Stromal cell of bone marrow (primary cell): ENCODE data around the gene EFCAB8.
"Not testable (repeated sequence)": the region's sequence is repeated elsewhere in the genome, so short reads cannot be mapped to it uniquely, and the experiment has no call there.

Source experiments
- DNase-seq: peaks from one replicate; pipeline ENCODE4 v3.0.0-alpha.2; 2012; ENCODE audit warnings: low read depth

EFCAB8 gene

DNA sequence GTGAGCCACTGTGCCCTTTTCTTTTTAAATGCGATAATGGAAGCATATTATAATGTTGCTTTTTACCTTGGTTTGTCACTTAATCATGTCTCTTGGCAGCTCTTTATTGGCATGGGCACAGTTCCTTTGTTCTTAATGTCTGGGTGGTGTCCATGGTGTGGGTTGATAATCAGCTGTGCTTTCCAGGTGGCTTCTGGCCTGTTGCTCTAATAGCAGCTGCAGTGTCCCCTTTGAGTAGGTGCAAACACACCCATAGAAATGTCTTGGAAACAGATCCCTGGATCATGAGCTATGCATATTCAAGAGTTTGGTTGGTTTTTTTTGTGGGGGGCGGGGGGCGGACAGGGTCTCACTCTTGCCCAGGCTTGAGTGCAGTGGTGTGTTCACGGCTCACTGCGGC, 29.9 kb downstream of the EFCAB8 start:
- no peak for DNase-seq

DNA sequence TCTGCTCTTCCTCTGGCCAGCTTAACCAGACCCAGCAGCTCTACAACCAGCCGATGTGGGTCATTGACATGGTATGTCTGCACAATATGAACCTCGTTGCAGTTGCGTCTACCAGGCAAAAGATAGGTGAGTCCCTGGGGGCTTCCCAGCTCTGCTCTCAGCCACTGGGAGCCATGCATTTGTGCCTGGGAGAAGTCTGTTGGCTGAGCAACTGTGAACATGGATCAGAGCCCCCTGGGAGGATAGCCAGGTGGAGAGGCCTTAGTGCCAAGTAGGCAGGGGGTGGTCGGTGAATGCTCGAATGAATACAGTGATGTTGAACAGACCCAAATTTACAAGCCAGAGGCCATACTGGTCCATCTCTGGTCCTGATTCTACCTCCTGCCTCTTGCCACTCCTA, 30.6 kb downstream of the EFCAB8 start:
- no peak for DNase-seq

DNA sequence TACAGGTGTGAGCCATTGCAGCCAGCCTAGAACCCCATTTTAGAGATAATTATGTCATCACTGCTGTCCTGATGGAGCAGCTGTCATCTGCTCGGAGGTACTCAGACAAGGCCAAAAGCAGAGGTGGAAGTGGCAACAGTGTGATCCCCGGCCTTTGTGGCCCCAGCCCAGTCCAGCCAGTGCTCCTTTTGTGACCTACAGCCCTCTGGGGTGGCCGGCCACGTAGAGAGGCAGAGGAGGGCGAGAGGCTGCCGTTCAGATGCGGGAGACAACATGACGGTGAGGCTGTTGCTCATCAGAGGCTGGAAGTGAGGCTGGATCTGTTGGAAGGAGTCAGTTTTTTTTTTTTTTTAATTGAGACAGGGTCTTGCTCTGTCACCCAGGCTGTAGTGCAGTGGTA, 32.8 kb downstream of the EFCAB8 start:
- DNase-seq = no peak

DNA sequence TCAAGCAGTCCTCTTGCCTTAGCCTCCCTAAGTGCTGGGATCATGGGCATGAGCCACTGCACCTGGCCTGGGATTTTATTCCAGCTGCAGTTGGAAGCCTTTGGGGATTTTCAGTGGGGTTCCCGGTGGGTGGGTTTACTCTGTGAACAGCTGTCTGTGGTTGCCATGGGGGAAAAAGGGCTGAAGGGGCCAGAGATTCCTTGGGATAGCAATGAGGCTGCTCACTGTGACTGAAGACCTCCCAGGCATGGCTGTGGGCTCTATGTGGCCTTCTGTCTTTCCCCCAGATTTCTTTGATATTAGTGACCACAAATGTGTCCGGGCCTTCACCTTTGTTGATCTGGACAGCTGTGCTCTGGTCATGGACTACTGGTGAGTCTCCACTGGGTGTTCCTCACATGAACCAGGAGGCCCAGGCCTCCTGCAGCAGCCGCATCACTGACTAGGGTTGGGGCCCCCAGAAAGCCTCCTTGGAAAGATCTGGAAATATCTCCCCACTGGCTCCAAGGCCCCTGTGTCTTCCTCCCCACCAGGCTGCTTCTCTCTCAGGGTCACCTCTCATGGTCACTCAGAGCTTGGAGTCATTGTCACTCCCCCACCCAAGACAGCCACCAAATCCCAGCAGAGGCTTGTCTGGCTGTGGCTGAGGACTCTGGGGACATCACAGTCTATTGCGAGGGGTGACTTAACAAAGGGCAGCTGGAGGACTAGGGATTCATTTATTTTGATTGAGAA, 33.4 kb downstream of the EFCAB8 start:
- DNase-seq = no peak

DNA sequence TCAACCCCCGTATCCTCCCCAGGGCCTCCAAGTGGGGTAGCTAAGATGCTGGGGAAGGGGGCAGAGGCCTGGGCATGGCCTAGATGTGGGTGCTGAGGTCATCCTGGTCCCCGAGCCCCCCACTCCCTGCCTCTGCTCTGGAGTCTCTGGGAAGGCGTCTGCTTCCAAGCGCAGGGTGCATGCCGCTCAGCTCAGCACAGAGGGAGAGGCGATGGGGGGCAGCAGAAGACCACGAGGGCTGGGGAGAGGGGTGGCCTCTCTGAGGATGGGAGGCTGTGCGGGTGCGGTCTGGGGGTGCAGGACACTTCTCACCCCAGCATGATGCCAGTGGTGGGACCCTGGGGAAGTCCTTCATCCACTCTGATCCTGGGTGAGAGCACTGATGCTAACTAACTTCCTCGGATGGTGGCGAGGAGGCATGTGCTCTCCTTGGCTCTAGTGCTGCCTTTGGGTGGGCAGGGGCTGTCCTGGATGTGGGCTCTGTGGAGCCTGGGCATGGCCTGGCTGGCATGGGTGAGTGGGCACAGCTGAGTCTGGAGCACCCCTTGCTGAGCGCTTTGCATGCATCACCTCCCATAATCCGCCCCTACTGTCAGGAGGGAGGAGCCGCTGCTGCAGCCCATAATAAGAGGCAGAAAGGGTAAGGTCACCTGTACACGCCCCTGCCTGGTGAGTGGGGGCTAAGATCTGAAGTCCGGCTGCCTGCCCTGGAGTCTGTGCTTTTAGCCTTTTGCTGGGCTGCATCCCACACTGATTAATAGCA, 34.7 kb downstream of the EFCAB8 start:
- no peak for DNase-seq

DNA sequence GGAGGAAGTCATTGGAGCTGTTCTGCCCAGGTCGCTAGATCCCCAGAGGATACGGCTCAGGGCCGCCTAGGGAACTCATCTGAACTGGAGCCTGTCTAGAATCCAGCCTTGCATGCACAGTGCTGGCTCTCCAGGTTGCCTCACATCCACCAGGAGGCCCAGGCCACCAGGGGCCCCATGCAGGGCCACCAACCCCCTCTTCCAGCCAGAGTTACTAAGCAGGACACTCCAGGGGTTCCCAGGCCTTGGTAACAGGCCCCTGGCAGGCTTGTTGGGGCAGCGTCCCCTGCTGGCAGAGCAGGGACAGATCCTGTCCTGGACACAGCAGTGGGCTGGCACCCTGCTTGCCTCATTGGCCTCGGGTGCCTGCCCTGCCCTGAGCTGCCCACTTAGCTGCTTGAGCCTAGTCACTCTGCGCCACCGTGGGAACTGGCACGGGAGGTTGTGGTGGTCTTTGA, 35.3 kb downstream of the EFCAB8 start:
- DNase-seq = no peak

DNA sequence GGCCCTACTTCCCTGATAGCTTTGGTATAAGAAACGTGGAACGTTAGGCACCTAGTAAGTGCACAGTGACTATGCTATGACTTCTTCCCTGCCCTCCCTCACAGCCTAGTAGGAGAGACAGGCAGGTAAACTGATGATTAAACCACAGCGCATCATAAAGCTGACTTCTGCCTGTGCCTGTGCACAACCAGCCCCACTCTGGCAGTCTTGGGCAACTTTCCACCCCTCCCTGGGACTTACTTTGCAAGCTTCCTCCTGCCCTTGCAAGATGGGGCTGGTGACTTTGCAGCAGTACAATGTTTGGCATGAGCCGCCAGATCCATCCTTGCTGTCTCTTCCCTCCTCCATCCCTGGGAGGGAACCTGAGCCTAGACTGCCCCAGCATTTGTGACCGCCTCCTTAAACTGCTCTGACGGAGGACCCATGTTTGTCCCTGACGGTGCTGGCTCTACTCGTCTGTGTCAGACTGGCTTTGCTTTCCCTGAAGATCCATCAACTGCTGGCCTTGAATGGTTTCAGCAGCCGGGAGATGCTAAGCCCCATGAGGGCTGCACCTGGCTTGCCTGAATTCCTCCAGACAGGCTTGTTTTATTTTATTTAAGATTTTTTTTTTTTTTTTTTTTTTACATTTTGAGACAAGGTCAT, 36.1 kb downstream of the EFCAB8 start:
- no peak for DNase-seq

DNA sequence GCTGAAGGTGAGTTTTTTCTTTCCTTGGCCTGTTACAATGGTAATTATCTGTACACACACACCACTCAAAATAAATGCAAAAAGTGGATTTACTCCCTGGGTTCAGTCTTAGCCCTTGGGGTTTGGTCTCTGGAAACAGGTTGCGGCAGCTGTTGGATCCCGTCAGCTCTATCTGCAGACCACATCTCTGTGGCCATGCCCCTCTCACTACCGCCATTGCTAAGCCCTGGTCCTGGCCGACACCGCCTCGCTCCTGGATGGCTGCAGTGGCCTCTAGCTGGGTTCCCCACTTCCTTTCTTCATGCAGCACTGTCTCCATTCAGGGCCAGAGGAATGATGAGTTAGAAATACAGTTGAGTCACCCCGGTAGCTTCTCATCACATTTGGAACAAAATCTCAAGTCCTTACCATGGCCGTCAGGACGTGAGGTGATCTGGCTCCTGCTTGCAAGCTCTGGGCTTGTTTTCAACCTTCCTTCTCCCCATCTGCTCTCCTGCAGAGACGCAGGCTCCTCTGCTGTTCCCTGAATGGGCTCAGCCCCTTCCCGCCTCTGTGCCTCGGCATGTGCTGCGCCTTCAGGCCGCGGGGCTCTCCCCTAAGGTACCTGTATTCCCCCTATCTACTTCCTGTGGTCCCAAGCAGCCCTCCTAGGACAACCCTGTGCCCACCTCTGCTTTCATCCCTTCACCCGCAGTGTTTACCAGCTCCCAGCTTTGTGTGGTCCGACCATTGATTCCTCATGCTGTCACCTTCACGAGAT, 38.0 kb downstream of the EFCAB8 start:
- DNase-seq = no peak

DNA sequence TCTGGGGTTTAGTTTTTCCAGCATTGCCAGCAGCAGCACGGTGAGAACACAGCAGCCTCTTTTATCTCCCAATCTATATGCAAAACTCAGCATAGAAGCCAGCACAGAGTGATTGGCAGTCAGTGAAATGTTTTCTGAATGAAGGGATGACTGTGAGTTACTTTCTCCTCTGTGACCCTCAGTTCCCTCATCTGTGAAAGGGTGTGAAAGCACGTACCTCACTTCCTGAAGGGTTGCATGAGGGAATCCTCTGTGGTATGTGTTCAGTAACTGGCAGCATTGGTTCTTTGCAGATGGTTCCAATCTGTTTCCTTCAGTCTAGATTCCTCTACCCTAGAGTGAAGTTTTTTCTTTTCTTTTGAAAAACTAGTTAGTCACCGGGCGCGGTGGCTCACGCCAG, 40.0 kb downstream of the EFCAB8 start:
- peak; percentile 28 for DNase-seq

DNA sequence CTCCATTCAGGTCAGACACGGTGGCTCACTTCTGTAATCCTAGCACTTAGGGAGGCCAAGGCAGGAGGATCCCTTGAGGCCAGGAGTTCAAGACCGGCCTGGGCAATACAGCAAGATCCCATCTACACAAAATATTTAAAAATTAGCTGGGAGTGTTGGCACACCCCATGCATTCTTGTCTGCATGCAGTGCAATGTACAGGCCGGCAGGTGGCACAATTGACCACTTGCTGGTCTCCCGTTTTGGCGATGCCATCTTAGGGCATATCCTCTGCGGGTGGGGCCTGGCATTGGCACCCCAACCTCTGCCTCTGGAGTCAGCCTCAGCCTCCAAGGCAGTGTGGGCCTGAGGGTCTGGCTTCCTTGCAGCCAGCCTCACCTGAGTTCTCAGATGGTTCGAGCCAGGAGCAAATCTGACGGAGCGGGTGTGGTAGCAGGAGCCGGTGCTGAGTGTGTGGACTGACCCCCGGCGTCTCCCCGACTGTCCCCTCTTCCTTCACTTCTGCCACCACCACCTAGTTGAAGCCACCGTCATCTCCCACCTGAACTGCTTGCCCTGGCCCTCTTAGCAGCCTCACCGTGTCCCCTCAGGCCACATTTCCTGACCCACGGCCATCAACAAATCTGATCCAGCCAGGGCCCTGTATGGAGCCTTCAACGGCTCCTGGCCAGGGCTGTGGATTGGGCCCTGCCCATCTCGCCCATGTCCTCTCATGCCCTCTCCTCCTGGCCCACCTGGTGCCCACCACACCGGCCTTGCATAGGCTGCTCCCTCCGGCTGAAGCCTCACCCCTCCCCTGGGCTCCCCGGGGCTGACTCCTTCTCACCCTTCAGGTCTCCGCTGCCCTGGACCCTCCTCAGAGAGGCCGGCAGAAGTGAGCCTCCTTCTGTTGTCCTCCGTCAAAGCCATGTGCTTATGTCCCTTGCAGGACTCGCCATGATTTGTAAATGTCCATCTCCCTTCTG, 44.0 kb downstream of the EFCAB8 start:
- DNase-seq = peak; percentile 21

DNA sequence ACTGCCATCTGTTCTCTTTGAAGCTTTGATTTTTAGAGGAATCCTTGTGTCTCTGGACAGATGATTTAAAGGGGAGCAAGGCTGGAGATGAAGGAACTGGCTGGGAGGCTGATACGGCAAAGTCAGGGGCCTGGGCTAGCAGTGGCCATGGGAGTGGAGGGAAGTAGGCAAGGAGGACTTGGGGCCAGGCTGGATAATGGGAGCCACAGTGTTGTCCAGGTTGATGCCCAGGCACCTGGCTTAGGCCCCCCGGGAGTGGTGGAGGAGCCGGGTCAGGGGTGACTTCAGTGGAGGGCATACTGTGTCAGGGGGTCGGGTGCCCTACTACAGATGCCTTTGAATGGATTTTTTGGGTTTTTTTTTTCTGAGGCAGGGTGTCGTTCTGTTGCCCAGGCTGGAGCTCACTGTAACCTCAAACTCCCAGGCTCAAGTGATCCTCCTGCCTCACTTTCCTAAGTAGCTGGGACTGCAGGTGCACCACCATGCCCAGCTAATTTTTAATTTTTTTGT, 45.0 kb downstream of the EFCAB8 start:
- no peak for DNase-seq

DNA sequence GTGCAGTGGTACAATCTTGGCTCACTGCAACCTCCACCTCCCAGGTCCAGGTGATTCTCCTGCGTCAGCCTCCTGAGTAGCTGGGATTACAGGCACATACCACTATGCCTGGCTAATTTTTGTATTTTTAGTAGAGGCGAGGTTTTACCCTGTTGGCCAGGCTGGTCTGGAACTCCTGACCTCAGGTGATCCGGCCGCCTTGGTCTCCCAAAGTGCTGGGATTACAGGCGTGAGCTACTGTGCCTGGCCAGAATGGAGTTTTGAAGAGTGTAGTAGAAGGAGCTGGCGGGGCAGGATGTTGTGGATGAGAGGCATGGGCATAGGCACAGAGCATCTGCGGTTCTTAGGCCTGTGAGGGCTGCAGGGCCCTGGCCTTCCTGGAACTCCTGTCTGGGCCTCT, 46.0 kb downstream of the EFCAB8 start:
- DNase-seq = not testable (repeated sequence)

DNA sequence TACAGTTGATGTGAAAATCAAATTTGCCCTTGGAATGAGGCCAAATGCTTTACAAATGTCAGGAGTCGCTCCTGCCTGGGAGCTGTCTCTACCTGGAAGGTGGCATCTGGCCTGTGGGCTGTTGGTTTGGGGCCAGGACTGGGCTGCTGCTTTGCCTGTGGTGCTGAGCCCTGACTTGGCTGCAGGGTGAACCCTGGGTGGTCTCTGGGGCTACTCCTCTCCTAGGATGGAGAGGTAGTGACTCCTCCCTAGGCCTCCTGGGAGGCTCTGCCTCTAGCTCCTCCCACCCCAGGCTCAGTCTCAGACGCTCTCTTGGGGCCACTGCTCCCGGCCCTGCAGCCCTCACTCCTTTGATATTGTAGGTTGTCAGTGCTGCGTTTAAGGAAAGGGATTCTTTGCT, 47.5 kb downstream of the EFCAB8 start:
- DNase-seq = no peak

DNA sequence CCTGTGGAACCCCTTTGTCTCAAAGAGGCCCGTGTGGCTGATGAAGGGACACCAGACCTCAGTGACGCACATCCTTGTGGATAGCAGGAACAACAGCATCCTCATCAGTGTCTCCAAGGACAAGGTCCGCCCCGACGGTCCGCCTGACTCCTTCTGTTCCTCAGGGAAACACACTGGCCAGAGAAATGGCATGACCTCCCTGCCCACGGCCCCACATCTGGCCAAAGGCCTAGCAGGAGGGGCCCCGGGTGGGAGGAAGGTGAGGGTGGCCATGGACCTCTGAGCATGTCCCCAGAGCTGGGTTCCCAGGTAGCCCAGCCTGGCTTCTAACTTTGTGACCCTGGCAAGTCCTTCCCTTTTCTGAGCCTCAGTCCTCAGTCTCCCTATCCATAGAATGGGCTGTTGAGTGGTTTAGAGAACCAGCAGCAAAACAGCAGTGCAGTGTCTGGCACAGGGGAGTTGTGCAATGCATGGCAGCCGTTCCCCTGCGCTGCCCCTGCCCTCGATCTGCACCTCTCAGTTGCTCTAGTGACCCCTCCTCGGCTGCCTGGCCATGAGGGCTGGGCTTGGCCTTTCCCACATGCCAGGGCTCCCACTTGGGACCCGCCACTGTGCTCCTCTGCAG, 48.3 kb downstream of the EFCAB8 start:
- DNase-seq = no peak

DNA sequence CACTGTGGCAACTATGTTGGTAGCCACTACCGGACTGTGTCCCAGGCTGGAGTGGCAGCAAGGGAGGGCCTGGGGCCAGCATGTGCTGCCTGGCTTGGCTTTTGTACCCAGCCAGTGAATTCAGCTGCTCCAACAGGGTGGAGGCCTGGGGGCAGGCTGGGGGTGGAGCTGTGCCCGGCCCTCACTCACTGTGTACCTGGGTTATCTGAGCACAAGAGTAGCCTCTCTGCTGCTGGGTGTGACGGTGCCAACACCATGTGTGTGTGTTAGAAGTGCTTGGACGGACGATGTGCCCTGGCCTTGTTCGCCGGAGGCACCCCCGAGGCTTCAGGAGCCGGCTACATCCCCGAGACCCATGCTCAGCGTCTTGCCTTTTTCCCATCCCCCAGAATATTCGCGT, 49.2 kb downstream of the EFCAB8 start:
- DNase-seq = no peak

DNA sequence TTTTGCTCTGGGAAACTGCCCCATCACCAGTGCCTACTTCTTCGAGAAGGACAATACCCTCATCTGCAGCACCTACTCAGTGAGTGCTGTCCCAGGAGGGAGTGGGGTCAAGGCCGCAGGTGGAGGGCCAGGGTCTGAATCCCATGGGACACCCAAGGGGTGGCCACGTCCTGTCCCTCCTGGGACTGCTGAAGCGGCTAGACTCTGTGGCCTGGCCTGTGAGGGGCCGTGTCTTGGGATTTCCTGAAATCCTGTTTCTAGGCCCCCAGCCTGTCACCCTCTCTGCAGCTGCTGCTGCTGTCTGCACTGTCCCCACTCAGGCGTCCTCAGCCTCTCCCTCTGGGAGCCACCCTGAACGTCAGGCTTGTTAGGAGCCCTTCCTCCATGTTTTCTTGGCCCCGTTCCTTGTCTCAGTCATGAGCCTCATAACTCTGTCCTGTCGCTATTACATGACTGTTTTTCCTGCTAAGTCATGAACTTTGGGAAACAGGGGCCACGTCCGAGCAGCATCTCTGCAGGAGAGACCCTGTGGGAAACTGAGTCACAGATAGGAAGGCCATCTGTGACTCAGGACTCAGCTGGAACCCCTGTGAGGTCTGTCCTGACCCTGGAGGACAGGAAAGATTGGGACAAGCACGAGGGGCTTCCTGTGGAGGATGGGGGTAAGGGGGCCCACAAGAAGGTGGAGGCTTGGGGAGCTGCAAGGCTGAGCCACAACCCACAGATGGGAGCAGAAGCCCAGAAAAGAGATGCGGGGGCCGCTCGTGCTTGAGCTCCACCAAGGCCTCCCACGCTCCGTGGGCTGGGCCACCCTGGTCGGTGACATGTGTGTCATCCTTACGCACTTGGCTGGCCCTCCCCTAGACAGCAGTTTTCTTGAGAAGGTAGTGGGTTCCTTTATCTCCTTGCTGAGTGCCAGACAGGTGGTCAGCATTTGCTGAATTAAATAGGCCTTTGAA, 49.9 kb downstream of the EFCAB8 start:
- DNase-seq = no peak

DNA sequence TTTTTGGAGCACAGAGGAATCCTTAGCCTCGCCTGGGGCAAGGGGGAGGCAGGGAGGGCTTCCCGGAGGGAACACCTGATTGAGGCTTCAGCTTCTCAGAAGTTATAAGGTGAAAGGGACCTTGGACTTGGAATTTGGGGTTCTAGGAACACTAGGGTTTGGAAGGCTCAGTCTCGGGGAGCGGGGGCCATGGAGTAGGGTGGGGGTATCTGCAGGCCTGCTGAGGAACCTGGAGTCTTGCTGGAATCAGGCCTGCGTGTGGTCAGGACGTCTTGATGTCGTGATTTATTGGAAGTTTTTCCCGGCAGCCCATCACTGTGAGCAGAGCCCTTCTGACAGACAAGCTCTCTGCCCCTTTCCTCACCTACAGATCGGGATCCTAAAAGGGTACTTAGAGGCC, 50.7 kb downstream of the EFCAB8 start:
- no peak for DNase-seq

DNA sequence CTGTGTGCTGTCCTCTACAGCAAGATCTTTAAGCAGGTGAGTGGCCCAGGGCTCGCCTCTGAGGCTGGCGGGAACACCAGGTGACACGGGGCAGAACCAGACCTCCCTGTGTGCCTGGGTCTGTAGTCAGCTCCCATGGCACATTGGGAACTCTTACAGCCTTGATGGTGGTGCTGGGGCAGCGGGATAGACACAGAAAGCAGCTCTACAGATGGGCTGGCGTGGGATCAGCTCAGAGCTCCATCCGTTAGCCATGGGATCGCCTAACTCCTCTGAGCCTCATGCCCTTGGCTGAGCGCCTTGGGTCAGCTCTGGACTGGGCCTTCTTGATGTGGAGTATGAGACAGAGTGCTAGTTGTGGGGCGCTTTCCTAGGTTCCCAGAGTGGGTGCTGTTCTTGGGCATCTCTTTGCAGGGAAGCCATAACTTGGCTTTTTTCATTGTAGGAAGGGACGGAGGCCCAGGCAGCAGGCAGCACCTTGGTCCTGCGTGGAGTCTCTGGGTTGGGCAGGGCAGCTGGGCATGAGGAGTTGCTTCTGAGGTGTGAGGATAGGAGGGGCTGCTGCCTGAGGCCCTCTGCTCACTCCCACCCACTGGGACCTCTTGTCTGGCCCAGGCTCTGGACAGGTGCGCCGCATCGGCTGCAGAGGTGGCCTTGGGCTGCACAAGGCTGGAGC, 51.3 kb downstream of the EFCAB8 start:
- DNase-seq = no peak

DNA sequence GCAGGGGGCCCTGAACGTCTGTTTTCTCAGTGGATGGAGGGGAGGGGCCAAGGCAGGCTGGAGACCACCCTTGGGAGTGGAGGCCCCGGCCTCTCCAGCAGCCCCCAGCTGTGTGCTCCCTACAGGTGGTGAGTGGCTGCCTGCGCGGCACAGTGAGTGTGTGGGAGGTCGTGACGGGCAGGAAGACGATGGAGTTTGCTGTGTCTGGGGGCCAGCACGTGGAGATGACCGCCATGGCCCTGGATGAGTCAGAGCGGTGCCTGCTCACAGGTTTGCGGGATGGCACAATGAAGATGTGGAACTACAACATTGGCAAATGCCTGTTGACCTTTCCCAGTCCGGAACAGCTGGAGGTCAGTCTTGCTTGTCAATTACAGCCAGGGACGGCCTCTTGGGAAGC, 52.6 kb downstream of the EFCAB8 start:
- no peak for DNase-seq
